T-helper 22 cell (primary cell): Measurements from ENCODE around the gene FAM240A.

Source experiments
- DNase-seq: peaks from one replicate; pipeline ENCODE4 v3.0.0-alpha.2; 2020; ENCODE audit warnings: low read depth

FAM240A gene

GRCh38 chr3:46626039-46626438, 13.7 kb downstream of the FAM240A start:
- DNase-seq: no peak

GRCh38 chr3:46627078-46627477, 14.8 kb downstream of the FAM240A start:
- no peak for DNase-seq

- DNase-seq: no peak
These were observed 16.6 kb downstream of the FAM240A start for GRCh38 chr3:46628901-46629369.

- DNase-seq: peak; percentile 49
These were observed 17.5 kb downstream of the FAM240A start for GRCh38 chr3:46629551-46630517.

- no peak for DNase-seq
These were observed 20.5 kb downstream of the FAM240A start for GRCh38 chr3:46632792-46633191.

- no peak for DNase-seq
These were observed 22.5 kb downstream of the FAM240A start for GRCh38 chr3:46634856-46635255.

- DNase-seq: no peak
These were observed 26.9 kb downstream of the FAM240A start for GRCh38 chr3:46639221-46639620.

GRCh38 chr3:46640927-46641326, 28.6 kb downstream of the FAM240A start:
- DNase-seq: no peak

- no peak for DNase-seq
These were observed 30.6 kb downstream of the FAM240A start for GRCh38 chr3:46642971-46643370.

GRCh38 chr3:46643701-46644100, 31.4 kb downstream of the FAM240A start:
- no peak for DNase-seq

- no peak for DNase-seq
These were observed 34.4 kb downstream of the FAM240A start for GRCh38 chr3:46646700-46647099.

GRCh38 chr3:46648096-46648495, 35.8 kb downstream of the FAM240A start:
- DNase-seq: no peak

GRCh38 chr3:46649436-46649835, 37.1 kb downstream of the FAM240A start:
- no peak for DNase-seq

GRCh38 chr3:46651084-46651483, 38.8 kb downstream of the FAM240A start:
- no peak for DNase-seq

- DNase-seq: no peak
These were observed 42.9 kb downstream of the FAM240A start for GRCh38 chr3:46655271-46655670.

- DNase-seq: no peak
These were observed 44.6 kb downstream of the FAM240A start for GRCh38 chr3:46656778-46657556.

GRCh38 chr3:46659285-46659684, 47.0 kb downstream of the FAM240A start:
- no peak for DNase-seq

- DNase-seq: no peak
These were observed 47.7 kb downstream of the FAM240A start for GRCh38 chr3:46660003-46660402.

GRCh38 chr3:46660543-46661523, 48.5 kb downstream of the FAM240A start:
- DNase-seq: no peak

GRCh38 chr3:46661776-46662766, 49.7 kb downstream of the FAM240A start:
- DNase-seq: no peak
